ENCODE measurements around the gene MIPEP. TPM values are rescaled to one million over a fixed set of nuclear protein-coding genes. Genes with fewer than 3 reads are reported as not detected.

Gene MIPEP
- total RNA-seq, 1 donor from 2014 or later = 13.0 TPM

DNA sequence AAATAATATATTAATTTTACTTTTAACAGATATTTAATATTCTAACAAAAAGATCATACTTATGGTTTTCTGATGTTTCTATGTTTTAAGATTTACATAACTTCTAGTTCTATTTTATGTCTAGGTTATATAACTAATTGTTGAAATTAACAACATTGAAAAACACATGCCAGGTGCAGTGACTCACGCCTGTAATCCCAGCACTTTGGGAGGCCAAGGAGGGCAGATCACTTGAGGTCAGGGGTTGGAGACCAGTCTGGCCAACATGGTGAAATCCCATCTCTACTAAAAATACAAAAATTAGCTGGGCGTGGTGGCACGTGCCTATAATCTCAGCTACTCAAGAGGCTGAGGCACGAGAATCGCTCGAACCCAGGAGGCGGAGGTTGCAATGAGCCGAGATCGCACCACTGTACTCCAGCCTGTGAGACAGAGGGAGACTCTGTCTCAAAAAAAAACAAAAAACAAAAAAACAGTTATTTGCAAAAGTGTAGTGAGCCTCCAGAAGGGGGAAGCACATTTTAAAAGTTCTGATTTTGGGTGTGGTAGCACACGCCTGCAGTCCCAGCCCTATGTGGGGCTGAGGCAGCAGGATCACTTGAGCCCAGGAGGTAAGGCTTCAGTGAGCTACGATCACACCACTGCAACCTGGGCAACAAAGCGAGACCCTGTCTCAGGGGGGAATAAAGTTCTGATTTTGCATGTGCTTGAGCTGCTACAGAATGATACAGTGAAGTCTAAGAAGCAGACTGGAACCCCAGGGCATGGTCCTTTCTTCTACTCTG is 18.7 kb downstream of the MIPEP start:
- H3K4me1 Mint-ChIP-seq (ENCODE audit: low read depth, unreplicated experiment) = no peaks in the 10 kb centered on the region
- H3K27ac Mint-ChIP-seq (ENCODE audit: unreplicated experiment) = no peak overlapping the region
- TF ChIP-seq, protein P1, sequence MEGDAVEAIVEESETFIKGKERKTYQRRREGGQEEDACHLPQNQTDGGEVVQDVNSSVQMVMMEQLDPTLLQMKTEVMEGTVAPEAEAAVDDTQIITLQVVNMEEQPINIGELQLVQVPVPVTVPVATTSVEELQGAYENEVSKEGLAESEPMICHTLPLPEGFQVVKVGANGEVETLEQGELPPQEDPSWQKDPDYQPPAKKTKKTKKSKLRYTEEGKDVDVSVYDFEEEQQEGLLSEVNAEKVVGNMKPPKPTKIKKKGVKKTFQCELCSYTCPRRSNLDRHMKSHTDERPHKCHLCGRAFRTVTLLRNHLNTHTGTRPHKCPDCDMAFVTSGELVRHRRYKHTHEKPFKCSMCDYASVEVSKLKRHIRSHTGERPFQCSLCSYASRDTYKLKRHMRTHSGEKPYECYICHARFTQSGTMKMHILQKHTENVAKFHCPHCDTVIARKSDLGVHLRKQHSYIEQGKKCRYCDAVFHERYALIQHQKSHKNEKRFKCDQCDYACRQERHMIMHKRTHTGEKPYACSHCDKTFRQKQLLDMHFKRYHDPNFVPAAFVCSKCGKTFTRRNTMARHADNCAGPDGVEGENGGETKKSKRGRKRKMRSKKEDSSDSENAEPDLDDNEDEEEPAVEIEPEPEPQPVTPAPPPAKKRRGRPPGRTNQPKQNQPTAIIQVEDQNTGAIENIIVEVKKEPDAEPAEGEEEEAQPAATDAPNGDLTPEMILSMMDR (IDR thresholded peaks at IDR 0.05; ENCODE audit: insufficient read depth, low read depth, low read length) = no peak
- no peak for TF ChIP-seq EZH2 (IDR thresholded peaks at IDR 0.05; ENCODE audit: insufficient read depth, low read length)
- no peak overlapping the region for H3K27ac ChIP-seq (ENCODE audit: low read depth, low read length)
- H3K9me3 ChIP-seq (ENCODE audit: insufficient read depth, low read depth, low read length) = no peaks in the 10 kb centered on the region
- H3K36me3 ChIP-seq (ENCODE audit: insufficient read depth, low read length) = peaks cover 6% of the 10 kb centered on the region
- no peak overlapping the region for H3K9ac ChIP-seq (ENCODE audit: low read length)
- no peaks in the 10 kb centered on the region for H3K79me2 ChIP-seq (ENCODE audit: insufficient read depth, low read length)
- DNase-seq (ENCODE audit: low read depth) = no peak
- no peak for FAIRE-seq
- H3K4me3 Mint-ChIP-seq (ENCODE audit: unreplicated experiment) = no peak overlapping the region
- H3K4me3 ChIP-seq (ENCODE audit: insufficient read depth, low read depth, low read length) = no peak overlapping the region
- H3K9me3 Mint-ChIP-seq (ENCODE audit: unreplicated experiment) = no peaks in the 10 kb centered on the region
- no peaks in the 10 kb centered on the region for H3K27me3 Mint-ChIP-seq (ENCODE audit: low read depth, unreplicated experiment)
- H3K36me3 Mint-ChIP-seq (ENCODE audit: low read depth, unreplicated experiment) = peaks cover 2% of the 10 kb centered on the region
- no peak overlapping the region for H2AFZ ChIP-seq (ENCODE audit: low read depth, low read length)
- H3K4me1 ChIP-seq (ENCODE audit: insufficient read depth, low read length) = peaks cover 13% of the 10 kb centered on the region
- H4K20me1 ChIP-seq (ENCODE audit: insufficient read depth, low read length) = no peaks in the 10 kb centered on the region
- no peak overlapping the region for H3K4me2 ChIP-seq (ENCODE audit: low read length)
- H3K27me3 ChIP-seq (ENCODE audit: insufficient read depth, low read length) = no peaks in the 10 kb centered on the region

DNA sequence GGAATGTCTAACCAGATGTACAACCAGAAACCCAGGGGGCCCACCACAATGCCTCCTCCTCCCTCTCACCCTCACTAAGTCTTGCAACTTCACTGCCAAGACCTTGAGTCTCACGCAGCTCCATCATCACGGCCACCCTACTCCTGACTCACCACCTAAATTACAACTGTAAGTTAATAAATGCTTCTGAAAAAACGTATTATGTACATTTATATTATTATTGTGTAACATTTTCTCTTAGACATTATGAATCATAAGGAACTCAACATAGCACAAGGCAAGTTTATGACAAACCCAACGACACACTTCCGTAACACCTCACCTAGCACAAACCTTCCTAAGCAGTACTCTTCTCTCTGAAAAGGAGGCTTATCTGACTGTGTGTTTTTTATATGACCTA is 20.7 kb downstream of the MIPEP start:
- H3K27me3 Mint-ChIP-seq (ENCODE audit: low read depth, unreplicated experiment) = no peaks in the 10 kb centered on the region
- no peak overlapping the region for H3K27ac Mint-ChIP-seq (ENCODE audit: unreplicated experiment)
- no peak overlapping the region for H3K9ac ChIP-seq (ENCODE audit: low read length)
- H3K4me1 ChIP-seq (ENCODE audit: insufficient read depth, low read length) = peaks cover 13% of the 10 kb centered on the region
- peak overlapping the region; percentile 39 for H3K27ac ChIP-seq (ENCODE audit: low read depth, low read length)
- H3K9me3 Mint-ChIP-seq (ENCODE audit: unreplicated experiment) = no peaks in the 10 kb centered on the region
- H3K36me3 ChIP-seq (ENCODE audit: insufficient read depth, low read length) = peaks cover 6% of the 10 kb centered on the region
- no peaks in the 10 kb centered on the region for H3K9me3 ChIP-seq (ENCODE audit: insufficient read depth, low read depth, low read length)
- no peaks in the 10 kb centered on the region for H3K27me3 ChIP-seq (ENCODE audit: insufficient read depth, low read length)
- DNase-seq (ENCODE audit: low read depth) (peak; percentile 75), FAIRE-seq (no peak)
- no peak overlapping the region for H3K4me3 Mint-ChIP-seq (ENCODE audit: unreplicated experiment)
- H4K20me1 ChIP-seq (ENCODE audit: insufficient read depth, low read length) = no peaks in the 10 kb centered on the region
- H3K79me2 ChIP-seq (ENCODE audit: insufficient read depth, low read length) = no peaks in the 10 kb centered on the region
- H3K4me3 ChIP-seq (ENCODE audit: insufficient read depth, low read depth, low read length) = no peak overlapping the region
- H2AFZ ChIP-seq (ENCODE audit: low read depth, low read length) = no peak overlapping the region
- H3K36me3 Mint-ChIP-seq (ENCODE audit: low read depth, unreplicated experiment) = peaks cover 2% of the 10 kb centered on the region
- H3K4me1 Mint-ChIP-seq (ENCODE audit: low read depth, unreplicated experiment) = no peaks in the 10 kb centered on the region
- no peak overlapping the region for H3K4me2 ChIP-seq (ENCODE audit: low read length)
- no peak for TF ChIP-seq EZH2 (IDR thresholded peaks at IDR 0.05; ENCODE audit: insufficient read depth, low read length)
- TF ChIP-seq, protein P1 (IDR thresholded peaks at IDR 0.05; ENCODE audit: insufficient read depth, low read depth, low read length) = no peak

DNA sequence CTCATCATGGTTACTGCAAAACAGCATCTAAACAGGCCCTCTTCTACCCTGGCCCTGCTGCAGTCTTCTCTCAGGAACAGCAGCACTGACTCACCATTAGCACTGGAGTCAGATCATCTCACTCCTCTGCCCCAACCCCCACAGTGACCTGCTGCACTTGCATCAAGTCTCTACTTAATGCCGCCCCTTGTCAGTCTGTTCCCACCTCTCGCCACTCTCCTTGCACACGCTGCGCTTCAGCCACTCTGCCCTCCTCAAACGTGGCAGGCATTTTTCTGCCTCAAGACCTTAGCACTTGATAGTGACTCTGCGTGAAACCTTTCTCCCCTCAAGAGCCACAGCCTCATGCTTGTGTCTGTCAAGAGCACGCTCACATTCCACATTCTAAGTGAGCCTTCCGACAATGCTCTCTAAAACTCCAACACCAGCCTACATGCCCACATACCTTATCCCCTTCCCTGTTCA is 22.1 kb downstream of the MIPEP start:
- Mint-ChIP-seq H3K27ac (ENCODE audit: unreplicated experiment) (no peak overlapping the region), H3K9me3 (ENCODE audit: unreplicated experiment) (no peaks in the 10 kb centered on the region), H3K27me3 (ENCODE audit: low read depth, unreplicated experiment) (no peaks in the 10 kb centered on the region), H3K4me3 (ENCODE audit: unreplicated experiment) (no peak overlapping the region), H3K4me1 (ENCODE audit: low read depth, unreplicated experiment) (no peaks in the 10 kb centered on the region), H3K36me3 (ENCODE audit: low read depth, unreplicated experiment) (peaks cover 2% of the 10 kb centered on the region)
- Histone ChIP-seq H3K27ac (ENCODE audit: low read depth, low read length) (no peak overlapping the region), H2AFZ (ENCODE audit: low read depth, low read length) (peak overlapping the region; percentile 40), H3K9me3 (ENCODE audit: insufficient read depth, low read depth, low read length) (no peaks in the 10 kb centered on the region), H3K4me1 (ENCODE audit: insufficient read depth, low read length) (peaks cover 13% of the 10 kb centered on the region), H3K36me3 (ENCODE audit: insufficient read depth, low read length) (peaks cover 2% of the 10 kb centered on the region), H3K79me2 (ENCODE audit: insufficient read depth, low read length) (no peaks in the 10 kb centered on the region), H3K4me2 (ENCODE audit: low read length) (peak overlapping the region; percentile 29), H3K9ac (ENCODE audit: low read length) (peak overlapping the region; percentile 35), H3K4me3 (ENCODE audit: insufficient read depth, low read depth, low read length) (no peak overlapping the region), H4K20me1 (ENCODE audit: insufficient read depth, low read length) (no peaks in the 10 kb centered on the region), H3K27me3 (ENCODE audit: insufficient read depth, low read length) (no peaks in the 10 kb centered on the region)
- no peak for FAIRE-seq
- DNase-seq (ENCODE audit: low read depth) = peak; percentile 60
- TF ChIP-seq, protein P1 (IDR thresholded peaks at IDR 0.05; ENCODE audit: insufficient read depth, low read depth, low read length) = no peak
- TF ChIP-seq EZH2 (IDR thresholded peaks at IDR 0.05; ENCODE audit: insufficient read depth, low read length) = no peak
